HL-60/S4 treated with retinoic acid at 250 ng/mL for 4 days and 3 days (cell line): ENCODE results near the gene GAB3.
"Not testable (repeated sequence)": the region's sequence is repeated elsewhere in the genome, so short reads cannot be mapped to it uniquely, and the experiment has no call there.

Experiments used
- in situ Hi-C: fragments of 300-500 bp; cut with MboI; formaldehyde crosslinking; loops from 2 replicates; pipeline ENCODE4 v1.7.0; 2022; ENCODE audit warnings: low sequenced_read_pairs

The GAB3 gene

GRCh38 chrX:154724993-154725756, 25.7 kb downstream of the GAB3 start:
- in situ Hi-C loops, result no loop called here

GRCh38 chrX:154721155-154721554, 29.7 kb downstream of the GAB3 start:
- in situ Hi-C loops, result no loop called here

- in situ Hi-C loops, result no loop called here
Observed at GRCh38 chrX:154720067-154720466, 30.8 kb downstream of the GAB3 start.

GRCh38 chrX:154719132-154719675, 31.7 kb downstream of the GAB3 start:
- in situ Hi-C loops, result no loop called here

- in situ Hi-C loops, result no loop called here
Observed at GRCh38 chrX:154718616-154719015, 32.3 kb downstream of the GAB3 start.

- in situ Hi-C loops, result no loop called here
Observed at GRCh38 chrX:154717824-154718223, 33.1 kb downstream of the GAB3 start.

- in situ Hi-C loops, result no loop called here
Observed at GRCh38 chrX:154715825-154716224, 35.1 kb downstream of the GAB3 start.

- in situ Hi-C loops, result no loop called here
Observed at GRCh38 chrX:154714925-154715324, 36.0 kb downstream of the GAB3 start.

GRCh38 chrX:154712781-154713740, 37.8 kb downstream of the GAB3 start:
- in situ Hi-C loops, result no loop called here

- in situ Hi-C loops, result no loop called here
Observed at GRCh38 chrX:154711264-154711663, 39.6 kb downstream of the GAB3 start.

GRCh38 chrX:154710309-154710708, 40.6 kb downstream of the GAB3 start:
- in situ Hi-C loops, result no loop called here

GRCh38 chrX:154698630-154699248, 52.1 kb downstream of the GAB3 start:
- in situ Hi-C loops, result no loop called here

GRCh38 chrX:154696676-154697045, 54.2 kb downstream of the GAB3 start:
- in situ Hi-C loops, result no loop called here

- in situ Hi-C loops, result no loop called here
Observed at GRCh38 chrX:154695911-154696675, 54.8 kb downstream of the GAB3 start.

- in situ Hi-C loops, result no loop called here
Observed at GRCh38 chrX:154693394-154693793, 57.5 kb downstream of the GAB3 start.

- in situ Hi-C loops, result not testable (repeated sequence)
Observed at GRCh38 chrX:154690438-154690837, 60.4 kb downstream of the GAB3 start.

GRCh38 chrX:154672084-154672483, 78.8 kb downstream of the GAB3 start:
- in situ Hi-C loops, result not testable (repeated sequence)

GRCh38 chrX:154670848-154671247, 80.0 kb downstream of the GAB3 start:
- in situ Hi-C loops, result not testable (repeated sequence)

- in situ Hi-C loops, result no loop called here
Observed at GRCh38 chrX:154661899-154662298, 89.0 kb downstream of the GAB3 start.

GRCh38 chrX:154661170-154661569, 89.7 kb downstream of the GAB3 start:
- in situ Hi-C loops, result no loop called here
